Central memory CD8-positive, alpha-beta T cell (primary cell): Measurements from ENCODE around the gene NAT16.
"Not testable (repeated sequence)": the region's sequence is repeated elsewhere in the genome, so short reads cannot be mapped to it uniquely, and the experiment has no call there.

Experiments
- ATAC-seq: fragments of 150-1000 bp; cut with Tn5 transposase; replicated peaks from 2 replicates; pipeline ENCODE4 v1.10.0; 2022; ENCODE audit warnings: mild to moderate bottlenecking, moderate FRiP score, moderate number of reproducible peaks; ENCODE audit not compliant: poor library complexity, severe bottlenecking; ENCODE audit errors: extremely low read depth
- DNase-seq, 2 donors: peaks; one replicate each; pipeline ENCODE4 v3.0.0; 2021; ENCODE audit warnings: low spot score in 2 of 2
- H3K27ac Mint-ChIP-seq: one replicate; pipeline ENCODE4 v1.8.0; 2022; ENCODE audit warnings: low read depth, mild to moderate bottlenecking, moderate library complexity, mixed read lengths
- H3K27me3 Mint-ChIP-seq: one replicate; pipeline ENCODE4 v1.8.0; 2022; ENCODE audit warnings: mixed read lengths
- H3K36me3 Mint-ChIP-seq: one replicate; pipeline ENCODE4 v1.8.0; 2022; ENCODE audit warnings: mild to moderate bottlenecking, moderate library complexity, mixed read lengths; ENCODE audit not compliant: insufficient read depth
- H3K4me1 Mint-ChIP-seq: one replicate; pipeline ENCODE4 v1.8.0; 2022; ENCODE audit warnings: mixed read lengths
- H3K4me3 Mint-ChIP-seq: one replicate; pipeline ENCODE4 v1.8.0; 2022; ENCODE audit warnings: mild to moderate bottlenecking, moderate library complexity, mixed read lengths
- H3K9me3 Mint-ChIP-seq: one replicate; pipeline ENCODE4 v1.8.0; 2022; ENCODE audit warnings: mixed read lengths

The NAT16 gene

GRCh38 chr7:101121631-101121990, 58.5 kb downstream of the NAT16 start:
- Mint-ChIP-seq H3K27ac (peak overlapping the region; percentile 23), H3K4me3 (peak overlapping the region; percentile 10), H3K27me3 (peaks cover 85% of the 10 kb centered on the region), H3K4me1 (peaks cover 31% of the 10 kb centered on the region)
- ATAC-seq, H3K36me3 Mint-ChIP-seq, H3K9me3 Mint-ChIP-seq, DNase-seq: not testable (repeated sequence)
